Esophagus squamous epithelium (tissue), 4 donors: ENCODE data around the gene RABGEF1.
"Not testable (repeated sequence)": the region's sequence is repeated elsewhere in the genome, so short reads cannot be mapped to it uniquely, and the experiment has no call there.

Experiments used
- CTCF ChIP-seq, 6 experiments: fragments of 450-650 bp in 4 of 6; fragments of 200-600 bp in 2 of 6; sonication (generic) in 2 of 6; IDR thresholded peaks; one replicate each; pipeline ENCODE4 v1.5.1; 2016 to 2019; ENCODE audit warnings: antibody characterized with exemption in 6 of 6, mild to moderate bottlenecking in 4 of 6, moderate library complexity in 4 of 6
- POLR2A ChIP-seq, 4 donors: fragments of 450-650 bp; IDR thresholded peaks; one replicate each; pipeline ENCODE4 v1.6.1; 2017; ENCODE audit warnings: antibody characterized with exemption in 4 of 4, mild to moderate bottlenecking in 4 of 4, moderate library complexity in 3 of 4

- not testable (repeated sequence) for TF ChIP-seq CTCF, POLR2A (IDR thresholded peaks at IDR 0.05)
Observed at GRCh38 chr7:66716634-66717033, 23.9 kb upstream of the RABGEF1 start.
